GM19438 (cell line): ENCODE measurements around the gene DGCR6L.
"Not testable (repeated sequence)": the region's sequence is repeated elsewhere in the genome, so short reads cannot be mapped to it uniquely, and the experiment has no call there.

Experiments used
- ATAC-seq: cut with Tn5 transposase; IDR thresholded peaks from one replicate; pipeline ENCODE4 v1.9.1; 2021; ENCODE audit warnings: low read depth; ENCODE audit not compliant: unreplicated experiment

The DGCR6L gene

DNA sequence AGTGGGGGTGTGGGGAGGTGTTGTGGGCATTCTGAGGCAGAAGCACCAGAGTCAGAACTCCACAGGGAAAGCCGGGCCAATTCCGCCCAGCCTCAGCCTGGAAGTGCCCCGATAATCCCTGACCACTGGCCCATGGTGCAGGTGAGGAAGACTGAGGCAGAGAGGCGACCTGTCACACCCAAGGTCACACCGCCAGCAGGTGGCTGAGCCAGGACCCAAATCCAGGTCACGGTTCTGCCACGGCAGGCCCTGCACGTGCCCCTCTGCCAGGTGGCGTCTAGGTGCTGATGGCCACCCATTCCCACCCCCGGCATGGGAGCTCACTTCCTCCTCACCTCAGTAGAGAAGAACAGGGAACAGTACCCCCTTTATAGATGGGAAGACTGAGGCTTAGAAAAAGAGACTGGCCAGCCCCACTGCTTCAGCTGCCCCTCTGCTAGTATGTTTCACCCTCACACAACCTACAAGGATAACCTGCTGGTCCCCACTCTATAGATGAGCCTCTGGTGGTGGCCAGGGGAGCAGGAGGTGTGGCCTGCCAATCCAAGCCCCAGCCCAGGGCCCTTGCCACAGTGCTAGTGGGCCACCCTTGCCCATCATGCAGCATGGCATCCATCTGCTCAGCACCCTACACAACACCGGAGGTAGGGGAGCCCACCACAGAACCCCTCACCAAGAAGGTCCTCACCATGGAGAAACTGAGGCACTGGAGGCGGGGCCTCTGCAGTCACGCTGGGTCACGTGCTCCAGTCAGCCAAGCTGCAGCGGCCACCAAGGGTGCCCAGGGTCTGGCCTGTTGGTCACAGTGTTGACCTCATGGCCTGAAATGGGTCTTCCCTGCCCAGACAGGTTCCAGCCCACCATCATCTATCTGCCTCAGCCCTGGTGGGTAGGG lies 53.8 kb downstream of the DGCR6L start:
- not testable (repeated sequence) for ATAC-seq

DNA sequence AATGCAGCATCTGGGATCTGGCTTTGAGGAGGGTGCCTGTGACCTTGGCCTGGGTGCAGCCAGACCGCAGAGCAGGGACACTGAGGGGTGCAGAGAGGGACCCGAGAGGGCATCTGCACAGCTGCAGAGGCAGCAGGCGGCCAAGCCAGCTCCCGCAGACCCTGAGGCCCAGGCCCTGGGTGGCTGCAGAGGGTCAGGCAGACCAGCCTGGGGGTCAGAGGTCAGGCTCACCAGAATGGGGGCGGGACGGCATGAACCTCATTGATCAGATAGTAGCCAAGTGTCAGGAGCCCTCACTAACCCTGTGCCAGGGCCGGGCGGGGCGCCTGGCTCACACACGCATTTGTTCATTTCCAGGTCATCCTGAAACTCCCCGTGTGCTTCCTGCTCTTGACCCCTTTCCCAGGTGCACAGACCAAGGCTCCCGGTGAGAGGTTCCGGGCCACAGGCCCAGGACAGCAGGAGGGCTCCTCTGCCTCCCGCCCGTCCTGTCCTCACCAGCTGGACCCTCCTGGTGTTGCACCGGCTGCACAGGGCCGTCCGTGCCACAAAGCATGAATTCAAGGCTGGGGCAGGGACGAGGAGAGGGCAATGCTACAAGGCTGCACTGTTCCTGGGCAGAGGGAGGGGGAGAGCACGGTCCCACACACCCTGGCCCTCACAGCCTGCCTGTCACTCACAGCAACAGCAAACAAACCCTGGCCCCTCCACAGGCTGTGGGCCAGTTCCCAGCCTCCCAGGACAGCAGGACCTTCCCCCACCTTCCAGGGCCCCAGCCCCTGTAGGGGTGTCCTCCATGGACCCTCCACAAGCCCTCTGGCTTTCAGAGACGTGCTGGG lies 55.0 kb downstream of the DGCR6L start:
- no peak for ATAC-seq
